Effector memory CD4-positive, alpha-beta T cell (primary cell): Measurements from ENCODE around the gene DPP10.
"Not testable (repeated sequence)": the region's sequence is repeated elsewhere in the genome, so short reads cannot be mapped to it uniquely, and the experiment has no call there.

Source experiments
- DNase-seq, 3 donors: peaks; one replicate each; pipeline ENCODE4 v3.0.0-alpha.2; 2020
- H3K27ac ChIP-seq: 2 replicates; pipeline ENCODE4 v1.7.0; 2013; ENCODE audit warnings: mild to moderate bottlenecking, low read length, moderate library complexity; ENCODE audit not compliant: insufficient read depth, poor library complexity, severe bottlenecking
- H3K27me3 ChIP-seq: replicated peaks from 2 replicates; pipeline ENCODE4 v1.7.0; 2013; ENCODE audit warnings: mild to moderate bottlenecking, low read length; ENCODE audit not compliant: insufficient read depth, control insufficient read depth, poor library complexity, severe bottlenecking
- H3K36me3 ChIP-seq: 2 replicates; pipeline ENCODE4 v1.7.0; 2013; ENCODE audit warnings: mild to moderate bottlenecking, low read length, moderate library complexity; ENCODE audit not compliant: control insufficient read depth, insufficient read depth
- H3K4me1 ChIP-seq: 2 replicates; pipeline ENCODE4 v1.7.0; 2013; ENCODE audit warnings: low read length, mild to moderate bottlenecking; ENCODE audit not compliant: control insufficient read depth, insufficient read depth, poor library complexity, severe bottlenecking
- H3K4me3 ChIP-seq: 2 replicates; pipeline ENCODE4 v1.7.0; 2013; ENCODE audit warnings: low read length, low read depth, mild to moderate bottlenecking; ENCODE audit not compliant: insufficient read depth, poor library complexity, severe bottlenecking
- H3K9me3 ChIP-seq: 2 replicates; pipeline ENCODE4 v1.7.0; 2013; ENCODE audit warnings: mild to moderate bottlenecking, low read length, moderate library complexity; ENCODE audit not compliant: control insufficient read depth

DPP10 gene

DNA sequence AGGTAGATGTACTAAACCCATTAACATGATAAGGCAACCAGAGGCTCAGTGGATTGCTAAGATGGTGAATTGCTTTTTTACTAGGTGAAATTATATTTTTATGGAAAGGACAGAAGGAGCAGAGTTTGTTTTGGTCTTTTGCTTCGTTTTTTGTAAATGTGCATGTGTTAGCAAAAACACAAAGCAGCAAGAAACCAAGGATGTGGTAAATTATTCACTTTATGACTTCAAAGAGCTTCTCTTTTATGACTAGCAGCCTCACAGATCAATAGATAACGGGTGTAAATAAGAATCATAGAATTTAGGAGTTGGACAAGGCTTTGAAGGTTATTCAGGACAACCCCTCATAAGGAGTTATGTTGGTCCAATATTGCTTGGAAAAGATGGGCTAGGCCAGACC, 615.0 kb downstream of the DPP10 start:
- DNase-seq, result no peak
- no peaks in the 10 kb centered on the region for H3K9me3 ChIP-seq

DNA sequence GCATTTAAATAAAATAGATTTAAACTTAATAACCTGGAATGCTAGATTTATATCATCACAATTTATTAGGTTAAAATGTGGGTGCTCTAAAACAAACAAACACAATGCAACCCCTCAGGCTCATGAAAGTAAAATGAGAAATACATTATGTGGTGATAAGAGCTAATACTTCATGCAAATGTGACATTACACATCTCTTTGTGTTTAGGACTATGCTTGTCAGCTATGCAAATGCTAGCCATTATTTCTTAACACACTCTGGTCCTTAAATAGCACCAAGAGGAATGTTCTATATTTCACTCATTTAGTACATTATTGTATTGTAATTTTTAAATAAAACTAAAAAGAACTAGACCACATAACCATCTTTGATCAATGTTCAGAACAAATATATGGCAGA, 627.6 kb downstream of the DPP10 start:
- H3K27me3 ChIP-seq, result no peaks in the 10 kb centered on the region
- H3K4me3 ChIP-seq, result no peak overlapping the region
- no peak overlapping the region for H3K27ac ChIP-seq
- no peaks in the 10 kb centered on the region for H3K36me3 ChIP-seq
- H3K4me1 ChIP-seq, result no peaks in the 10 kb centered on the region
- DNase-seq, result no peak
- no peaks in the 10 kb centered on the region for H3K9me3 ChIP-seq

More for the DNA sequence above, 615.0 kb downstream of the DPP10 start:
- Histone ChIP-seq H3K27ac (no peak overlapping the region), H3K27me3 (no peaks in the 10 kb centered on the region), H3K4me3 (no peak overlapping the region), H3K4me1 (no peaks in the 10 kb centered on the region), H3K36me3 (no peaks in the 10 kb centered on the region)

DNA sequence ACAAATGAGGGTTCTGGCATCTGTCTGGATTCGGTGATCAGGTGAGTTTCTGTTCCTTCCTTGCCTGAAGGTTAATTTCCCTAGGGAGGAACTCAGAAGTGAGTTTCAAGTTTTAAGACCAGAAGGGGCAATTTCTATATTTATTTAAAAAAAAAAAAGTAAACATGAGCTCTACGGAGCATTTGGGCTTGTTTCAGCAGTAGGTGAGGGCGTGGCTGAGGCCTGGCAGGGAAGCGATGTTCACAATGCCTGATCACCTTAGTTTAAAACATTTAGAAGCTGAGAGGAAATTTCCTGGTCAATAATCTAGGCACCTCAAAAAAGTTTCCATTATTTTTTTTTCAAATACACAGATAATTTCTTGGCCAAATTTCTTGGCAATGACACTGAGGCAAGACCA, 629.1 kb downstream of the DPP10 start:
- Histone ChIP-seq H3K27ac (no peak overlapping the region), H3K9me3 (no peaks in the 10 kb centered on the region), H3K36me3 (no peaks in the 10 kb centered on the region), H3K4me3 (no peak overlapping the region), H3K4me1 (no peaks in the 10 kb centered on the region), H3K27me3 (no peaks in the 10 kb centered on the region)
- no peak for DNase-seq

DNA sequence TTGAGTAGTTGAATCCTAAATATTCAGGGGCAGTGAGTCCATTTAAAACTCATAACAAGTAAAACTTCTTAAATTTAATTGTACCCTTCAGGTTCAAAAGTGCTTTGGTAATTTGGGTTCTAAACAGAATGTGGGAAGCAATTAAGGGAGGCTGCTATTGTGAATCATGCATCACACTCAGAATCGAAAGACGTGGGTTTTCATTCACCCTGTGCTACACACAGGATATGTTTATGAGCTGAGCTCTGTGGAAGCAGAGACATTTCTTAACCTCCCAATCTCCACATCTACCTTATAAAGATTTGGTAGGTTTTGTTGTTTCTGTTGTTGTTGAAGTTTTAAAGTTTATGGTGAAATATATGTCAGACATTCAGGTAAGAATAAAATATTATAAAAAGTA, 633.4 kb downstream of the DPP10 start:
- H3K4me3 ChIP-seq, result no peak overlapping the region
- H3K36me3 ChIP-seq, result no peaks in the 10 kb centered on the region
- H3K4me1 ChIP-seq, result no peaks in the 10 kb centered on the region
- H3K27ac ChIP-seq, result no peak overlapping the region
- H3K27me3 ChIP-seq, result no peaks in the 10 kb centered on the region
- no peak for DNase-seq
- H3K9me3 ChIP-seq, result no peaks in the 10 kb centered on the region

DNA sequence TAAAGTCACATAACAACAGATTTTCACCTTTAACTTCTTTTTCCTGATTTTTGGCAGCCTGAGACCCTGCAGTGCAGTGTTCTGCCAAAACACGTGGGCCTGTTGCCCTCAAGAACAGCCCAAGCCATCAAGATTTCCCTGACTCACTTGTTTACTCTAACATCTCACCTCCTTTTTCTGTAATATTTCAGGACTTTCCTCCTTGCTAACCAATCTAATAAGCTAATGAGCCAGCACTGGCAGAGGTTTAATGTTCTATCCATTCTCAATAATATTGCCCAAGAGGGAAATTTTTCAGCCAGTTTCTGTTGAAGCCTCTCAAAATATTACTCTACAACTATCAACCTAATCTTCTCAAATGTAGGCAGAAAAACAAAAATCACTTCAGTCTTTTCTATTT, 635.2 kb downstream of the DPP10 start:
- Histone ChIP-seq H3K27ac (no peak overlapping the region), H3K9me3 (no peaks in the 10 kb centered on the region), H3K4me3 (no peak overlapping the region), H3K4me1 (no peaks in the 10 kb centered on the region), H3K27me3 (no peaks in the 10 kb centered on the region), H3K36me3 (no peaks in the 10 kb centered on the region)
- no peak for DNase-seq

- Histone ChIP-seq H3K27me3 (no peaks in the 10 kb centered on the region), H3K4me1 (no peaks in the 10 kb centered on the region), H3K4me3 (no peak overlapping the region), H3K9me3 (no peaks in the 10 kb centered on the region), H3K27ac (no peak overlapping the region), H3K36me3 (no peaks in the 10 kb centered on the region)
- no peak for DNase-seq
Measured at GRCh38 chr2:115083225-115083624, 640.8 kb downstream of the DPP10 start.

GRCh38 chr2:115083711-115084110, 641.3 kb downstream of the DPP10 start:
- no peaks in the 10 kb centered on the region for H3K4me1 ChIP-seq

GRCh38 chr2:115084446-115084845, 642.0 kb downstream of the DPP10 start:
- Histone ChIP-seq H3K9me3 (no peaks in the 10 kb centered on the region), H3K4me1 (no peaks in the 10 kb centered on the region), H3K27ac (no peak overlapping the region), H3K4me3 (no peak overlapping the region), H3K36me3 (no peaks in the 10 kb centered on the region), H3K27me3 (no peaks in the 10 kb centered on the region)
- no peak for DNase-seq

More at GRCh38 chr2:115083711-115084110, 641.3 kb downstream of the DPP10 start:
- H3K9me3 ChIP-seq, result no peaks in the 10 kb centered on the region
- no peaks in the 10 kb centered on the region for H3K36me3 ChIP-seq
- no peaks in the 10 kb centered on the region for H3K27me3 ChIP-seq
- H3K4me3 ChIP-seq, result no peak overlapping the region
- DNase-seq, result no peak
- H3K27ac ChIP-seq, result no peak overlapping the region

GRCh38 chr2:115086051-115086620, 643.7 kb downstream of the DPP10 start:
- H3K4me3 ChIP-seq, H3K36me3 ChIP-seq, H3K4me1 ChIP-seq, DNase-seq, H3K27ac ChIP-seq, H3K9me3 ChIP-seq, H3K27me3 ChIP-seq: not testable (repeated sequence)

- Histone ChIP-seq H3K4me1 (no peaks in the 10 kb centered on the region), H3K36me3 (no peaks in the 10 kb centered on the region), H3K9me3 (no peaks in the 10 kb centered on the region), H3K27ac (no peak overlapping the region), H3K27me3 (no peaks in the 10 kb centered on the region), H3K4me3 (no peak overlapping the region)
- DNase-seq, result no peak
Measured at GRCh38 chr2:115094441-115094840, 652.0 kb downstream of the DPP10 start.
